NCI-H774 (cell line): ENCODE measurements around the gene MYT1.

Source experiments
- DNase-seq: peaks from one replicate; lab custom pipeline; 2025; lab: John Stamatoyannopoulos, UW

MYT1 gene

GRCh38 chr20:64247970-64248841, 84.0 kb downstream of the MYT1 start:
- no peak for DNase-seq

GRCh38 chr20:64250027-64250426, 85.8 kb downstream of the MYT1 start:
- no peak for DNase-seq

- no peak for DNase-seq
Observed at GRCh38 chr20:64253000-64253383, 88.7 kb downstream of the MYT1 start.

- no peak for DNase-seq
Observed at GRCh38 chr20:64253443-64253842, 89.2 kb downstream of the MYT1 start.

GRCh38 chr20:64254156-64254555, 89.9 kb downstream of the MYT1 start:
- no peak for DNase-seq

GRCh38 chr20:64254571-64255360, 90.5 kb downstream of the MYT1 start:
- no peak for DNase-seq

GRCh38 chr20:64255361-64256281, 91.4 kb downstream of the MYT1 start, which contains the start of gene PCMTD2:
Gene PCMTD2, plus strand, starts transcription at chr20:64255748. Its CDS starts 4,218 bp downstream, at chr20:64259966.
- DNase-seq = peak; percentile 70

- DNase-seq = no peak
Observed at GRCh38 chr20:64256282-64256935, 92.2 kb downstream of the MYT1 start.

- DNase-seq = no peak
Observed at GRCh38 chr20:64257107-64257757, 93.0 kb downstream of the MYT1 start.

- DNase-seq = no peak
Observed at GRCh38 chr20:64258071-64258823, 94.0 kb downstream of the MYT1 start.

GRCh38 chr20:64260239-64260638, 96.0 kb downstream of the MYT1 start:
- no peak for DNase-seq

GRCh38 chr20:64261138-64261537, 96.9 kb downstream of the MYT1 start:
- no peak for DNase-seq

- no peak for DNase-seq
Observed at GRCh38 chr20:64264091-64264490, 99.8 kb downstream of the MYT1 start.

- no peak for DNase-seq
Observed at GRCh38 chr20:64265201-64265600, 100.9 kb downstream of the MYT1 start.

GRCh38 chr20:64266988-64267387, 102.7 kb downstream of the MYT1 start:
- DNase-seq = no peak

- no peak for DNase-seq
Observed at GRCh38 chr20:64268174-64268573, 103.9 kb downstream of the MYT1 start.

- DNase-seq = no peak
Observed at GRCh38 chr20:64269604-64270411, 105.6 kb downstream of the MYT1 start.

- no peak for DNase-seq
Observed at GRCh38 chr20:64271636-64272035, 107.4 kb downstream of the MYT1 start.

GRCh38 chr20:64273109-64273508, 108.9 kb downstream of the MYT1 start:
- DNase-seq = no peak
